ENCODE measurements around the gene HLTF. TPM values are rescaled to one million over a fixed set of nuclear protein-coding genes. Genes with fewer than 3 reads are reported as not detected.

Gene HLTF
- total and polyA plus RNA-seq, 2 donors = 11.3 to 28.5 TPM

- 63% methylated on average over 1 of the region's 1 CpG for WGBS
- no peak for DNase-seq (ENCODE audit: low read depth in 6 of 9, low spot score in 9 of 9)
- no peaks in the 10 kb centered on the region for H3K4me1 ChIP-seq (ENCODE audit: control insufficient read depth in 2 of 2, insufficient read depth in 2 of 2, low read length in 2 of 2)
- no peaks in the 10 kb centered on the region for H3K27me3 ChIP-seq (ENCODE audit: control insufficient read depth in 2 of 2, insufficient read depth in 1 of 2, low read length in 1 of 2)
- no peak overlapping the region for H3K27ac ChIP-seq (ENCODE audit: low read depth in 1 of 2, low read length in 1 of 2)
- H3K4me3 ChIP-seq (ENCODE audit: low read length in 2 of 2) = no peak overlapping the region
- H3K9me3 ChIP-seq (ENCODE audit: control insufficient read depth in 2 of 2, insufficient read depth in 1 of 2, low read length in 1 of 2) = no peaks in the 10 kb centered on the region
- peaks cover 0 to 5% of the 10 kb centered on the region in 2 donors for H3K36me3 ChIP-seq (ENCODE audit: control insufficient read depth in 2 of 2, insufficient read depth in 2 of 2, low read length in 1 of 2)
These were observed 68.1 kb downstream of the HLTF start for GRCh38 chr3:149018247-149018646.

DNA sequence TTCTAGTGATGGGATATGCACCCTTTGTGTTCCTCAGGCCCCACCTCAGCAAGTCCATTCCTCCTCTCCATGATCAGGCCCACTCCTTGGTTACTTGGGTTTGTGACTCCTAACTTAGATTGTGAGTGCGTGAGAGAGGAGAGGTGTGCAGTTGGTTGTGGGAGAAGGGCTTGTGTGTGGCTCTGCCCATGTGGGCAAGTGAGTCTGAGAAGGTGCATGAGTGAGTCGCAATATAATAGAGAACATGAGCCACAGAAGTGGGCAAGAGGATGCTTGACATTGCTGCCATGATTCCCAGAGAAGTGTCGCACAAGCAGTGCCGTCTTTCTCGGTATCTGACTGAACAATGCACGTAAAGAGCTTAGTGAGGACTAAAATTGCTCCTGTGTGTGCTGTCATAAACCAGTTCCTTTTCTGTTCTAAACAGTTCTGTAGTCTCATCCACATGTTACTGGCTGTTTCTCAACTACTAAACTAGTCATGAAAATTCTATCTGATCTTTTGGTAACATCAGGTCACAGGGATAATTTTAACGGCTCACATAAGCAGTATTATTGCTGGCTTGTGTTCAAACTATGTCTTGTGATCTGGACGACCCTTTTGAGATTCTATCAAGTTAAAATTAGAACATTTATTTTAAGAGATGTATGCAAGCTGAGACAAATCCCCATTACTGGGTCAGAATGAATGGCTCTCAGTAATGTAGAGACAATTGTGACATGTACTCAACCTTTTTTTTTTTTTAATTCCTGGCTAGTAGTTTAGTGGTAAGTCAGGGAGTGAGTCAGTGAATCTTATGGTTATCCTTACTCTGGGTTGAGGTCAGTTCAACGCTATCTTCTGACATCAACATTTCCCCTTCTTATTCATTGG lies 69.4 kb downstream of the HLTF start:
- Histone ChIP-seq H3K27me3 (ENCODE audit: control insufficient read depth in 2 of 2, insufficient read depth in 1 of 2, low read length in 1 of 2) (no peaks in the 10 kb centered on the region), H3K4me3 (ENCODE audit: low read length in 2 of 2) (no peak overlapping the region), H3K4me1 (ENCODE audit: control insufficient read depth in 2 of 2, insufficient read depth in 2 of 2, low read length in 2 of 2) (no peaks in the 10 kb centered on the region), H3K9me3 (ENCODE audit: control insufficient read depth in 2 of 2, insufficient read depth in 1 of 2, low read length in 1 of 2) (no peaks in the 10 kb centered on the region), H3K36me3 (ENCODE audit: control insufficient read depth in 2 of 2, insufficient read depth in 2 of 2, low read length in 1 of 2) (peaks cover 0 to 5% of the 10 kb centered on the region in 2 donors), H3K27ac (ENCODE audit: low read depth in 1 of 2, low read length in 1 of 2) (no peak overlapping the region)
- DNase-seq (ENCODE audit: low read depth in 6 of 9, low spot score in 9 of 9) = no peak
- WGBS = 95% methylated on average over 9 of the region's 9 CpGs

GRCh38 chr3:149016242-149016641 lies 70.1 kb downstream of the HLTF start:
- no peaks in the 10 kb centered on the region for H3K9me3 ChIP-seq (ENCODE audit: control insufficient read depth in 2 of 2, insufficient read depth in 1 of 2, low read length in 1 of 2)
- no peak for DNase-seq (ENCODE audit: low read depth in 6 of 9, low spot score in 9 of 9)
- H3K27me3 ChIP-seq (ENCODE audit: control insufficient read depth in 2 of 2, insufficient read depth in 1 of 2, low read length in 1 of 2) = no peaks in the 10 kb centered on the region
- H3K4me3 ChIP-seq (ENCODE audit: low read length in 2 of 2) = no peak overlapping the region
- peaks cover 0 to 5% of the 10 kb centered on the region in 2 donors for H3K36me3 ChIP-seq (ENCODE audit: control insufficient read depth in 2 of 2, insufficient read depth in 2 of 2, low read length in 1 of 2)
- 95% methylated on average over 2 of the region's 2 CpGs for WGBS
- no peaks in the 10 kb centered on the region for H3K4me1 ChIP-seq (ENCODE audit: control insufficient read depth in 2 of 2, insufficient read depth in 2 of 2, low read length in 2 of 2)
- no peak overlapping the region for H3K27ac ChIP-seq (ENCODE audit: low read depth in 1 of 2, low read length in 1 of 2)

GRCh38 chr3:149015393-149015792 lies 70.9 kb downstream of the HLTF start:
- no peaks in the 10 kb centered on the region for H3K9me3 ChIP-seq (ENCODE audit: control insufficient read depth in 2 of 2, insufficient read depth in 1 of 2, low read length in 1 of 2)
- peaks cover 0 to 9% of the 10 kb centered on the region in 2 donors for H3K36me3 ChIP-seq (ENCODE audit: control insufficient read depth in 2 of 2, insufficient read depth in 2 of 2, low read length in 1 of 2)
- no peaks in the 10 kb centered on the region for H3K4me1 ChIP-seq (ENCODE audit: control insufficient read depth in 2 of 2, insufficient read depth in 2 of 2, low read length in 2 of 2)
- no peaks in the 10 kb centered on the region for H3K27me3 ChIP-seq (ENCODE audit: control insufficient read depth in 2 of 2, insufficient read depth in 1 of 2, low read length in 1 of 2)
- DNase-seq (ENCODE audit: low read depth in 6 of 9, low spot score in 9 of 9) = no peak
- H3K4me3 ChIP-seq (ENCODE audit: low read length in 2 of 2) = no peak overlapping the region
- WGBS = 97% methylated on average over 3 of the region's 3 CpGs
- H3K27ac ChIP-seq (ENCODE audit: low read depth in 1 of 2, low read length in 1 of 2) = no peak overlapping the region

GRCh38 chr3:149013726-149014125 lies 72.6 kb downstream of the HLTF start:
- H3K4me1 ChIP-seq (ENCODE audit: control insufficient read depth in 2 of 2, insufficient read depth in 2 of 2, low read length in 2 of 2) = peaks cover 0 to 2% of the 10 kb centered on the region in 2 donors

DNA sequence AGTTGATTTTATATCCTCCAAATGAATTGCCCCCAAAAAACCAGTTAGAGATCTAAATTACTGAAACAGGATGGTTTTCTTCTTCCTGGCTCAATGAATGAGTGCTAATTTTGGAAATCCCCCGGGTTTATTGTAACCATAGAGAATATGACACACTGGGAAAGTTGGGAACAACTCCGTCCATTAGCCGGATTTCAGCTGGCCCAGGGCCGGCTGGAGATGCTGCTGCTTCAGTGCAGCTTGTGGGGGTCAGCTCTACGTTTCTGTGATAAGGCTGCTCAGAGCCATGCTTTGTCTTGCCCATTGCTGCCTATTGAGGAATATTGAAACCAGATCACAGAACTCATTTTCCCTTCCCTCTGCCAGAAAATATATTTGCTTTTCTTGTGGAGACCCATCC lies 74.7 kb downstream of the HLTF start:
- Histone ChIP-seq H3K4me1 (ENCODE audit: control insufficient read depth in 2 of 2, insufficient read depth in 2 of 2, low read length in 2 of 2) (peaks cover 0 to 2% of the 10 kb centered on the region in 2 donors), H3K4me3 (ENCODE audit: low read length in 2 of 2) (no peak overlapping the region), H3K9me3 (ENCODE audit: control insufficient read depth in 2 of 2, insufficient read depth in 1 of 2, low read length in 1 of 2) (no peaks in the 10 kb centered on the region), H3K27ac (ENCODE audit: low read depth in 1 of 2, low read length in 1 of 2) (no peak overlapping the region), H3K27me3 (ENCODE audit: control insufficient read depth in 2 of 2, insufficient read depth in 1 of 2, low read length in 1 of 2) (no peaks in the 10 kb centered on the region), H3K36me3 (ENCODE audit: control insufficient read depth in 2 of 2, insufficient read depth in 2 of 2, low read length in 1 of 2) (peaks cover 0 to 20% of the 10 kb centered on the region in 2 donors)
- no peak for DNase-seq (ENCODE audit: low read depth in 6 of 9, low spot score in 9 of 9)
- WGBS = 95% methylated on average over 5 of the region's 5 CpGs

More at GRCh38 chr3:149013726-149014125, 72.6 kb downstream of the HLTF start:
- Histone ChIP-seq H3K4me3 (ENCODE audit: low read length in 2 of 2) (no peak overlapping the region), H3K9me3 (ENCODE audit: control insufficient read depth in 2 of 2, insufficient read depth in 1 of 2, low read length in 1 of 2) (no peaks in the 10 kb centered on the region), H3K36me3 (ENCODE audit: control insufficient read depth in 2 of 2, insufficient read depth in 2 of 2, low read length in 1 of 2) (peaks cover 0 to 14% of the 10 kb centered on the region in 2 donors), H3K27me3 (ENCODE audit: control insufficient read depth in 2 of 2, insufficient read depth in 1 of 2, low read length in 1 of 2) (no peaks in the 10 kb centered on the region), H3K27ac (ENCODE audit: low read depth in 1 of 2, low read length in 1 of 2) (no peak overlapping the region)
- 97% methylated on average over 6 of the region's 6 CpGs for WGBS
- DNase-seq (ENCODE audit: low read depth in 6 of 9, low spot score in 9 of 9) = no peak

DNA sequence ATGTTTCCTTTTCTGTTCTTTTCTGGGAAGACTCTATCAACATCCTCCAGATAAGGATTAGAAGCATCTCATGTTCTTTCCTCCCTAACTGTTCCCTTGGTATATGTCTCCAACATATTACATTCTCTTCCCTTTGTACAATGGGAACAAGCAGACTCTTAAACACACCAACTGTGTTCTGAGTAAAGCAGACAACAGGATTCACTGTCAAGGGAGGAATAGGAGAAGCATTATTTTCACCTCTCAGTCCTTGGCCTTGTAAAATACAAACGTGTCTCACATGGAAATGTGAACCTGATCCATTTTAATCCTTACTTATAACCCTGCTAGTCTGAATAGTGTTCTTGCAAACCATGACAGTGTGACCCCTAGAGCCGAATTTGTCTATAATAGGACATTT lies 75.4 kb downstream of the HLTF start:
- peaks cover 0 to 2% of the 10 kb centered on the region in 2 donors for H3K4me1 ChIP-seq (ENCODE audit: control insufficient read depth in 2 of 2, insufficient read depth in 2 of 2, low read length in 2 of 2)
- H3K4me3 ChIP-seq (ENCODE audit: low read length in 2 of 2) = no peak overlapping the region
- no peak for DNase-seq (ENCODE audit: low read depth in 6 of 9, low spot score in 9 of 9)
- H3K9me3 ChIP-seq (ENCODE audit: control insufficient read depth in 2 of 2, insufficient read depth in 1 of 2, low read length in 1 of 2) = no peaks in the 10 kb centered on the region
- 90% methylated on average over 2 of the region's 2 CpGs for WGBS
- H3K27ac ChIP-seq (ENCODE audit: low read depth in 1 of 2, low read length in 1 of 2) = no peak overlapping the region
- H3K27me3 ChIP-seq (ENCODE audit: control insufficient read depth in 2 of 2, insufficient read depth in 1 of 2, low read length in 1 of 2) = no peaks in the 10 kb centered on the region
- peaks cover 0 to 16% of the 10 kb centered on the region in 2 donors for H3K36me3 ChIP-seq (ENCODE audit: control insufficient read depth in 2 of 2, insufficient read depth in 2 of 2, low read length in 1 of 2)

- Histone ChIP-seq H3K36me3 (ENCODE audit: control insufficient read depth in 2 of 2, insufficient read depth in 2 of 2, low read length in 1 of 2) (peaks cover 0 to 16% of the 10 kb centered on the region in 2 donors), H3K4me3 (ENCODE audit: low read length in 2 of 2) (no peak overlapping the region), H3K4me1 (ENCODE audit: control insufficient read depth in 2 of 2, insufficient read depth in 2 of 2, low read length in 2 of 2) (peaks cover 0 to 2% of the 10 kb centered on the region in 2 donors), H3K9me3 (ENCODE audit: control insufficient read depth in 2 of 2, insufficient read depth in 1 of 2, low read length in 1 of 2) (no peaks in the 10 kb centered on the region), H3K27ac (ENCODE audit: low read depth in 1 of 2, low read length in 1 of 2) (no peak overlapping the region), H3K27me3 (ENCODE audit: control insufficient read depth in 2 of 2, insufficient read depth in 1 of 2, low read length in 1 of 2) (no peaks in the 10 kb centered on the region)
- no peak for DNase-seq (ENCODE audit: low read depth in 6 of 9, low spot score in 9 of 9)
- WGBS = 95% methylated on average over 6 of the region's 6 CpGs
These were observed 75.8 kb downstream of the HLTF start for GRCh38 chr3:149010504-149010951.

- no peak overlapping the region for H3K4me3 ChIP-seq (ENCODE audit: low read length in 2 of 2)
- peaks cover 0 to 16% of the 10 kb centered on the region in 2 donors for H3K36me3 ChIP-seq (ENCODE audit: control insufficient read depth in 2 of 2, insufficient read depth in 2 of 2, low read length in 1 of 2)
- peaks cover 0 to 2% of the 10 kb centered on the region in 2 donors for H3K4me1 ChIP-seq (ENCODE audit: control insufficient read depth in 2 of 2, insufficient read depth in 2 of 2, low read length in 2 of 2)
- no peak overlapping the region for H3K27ac ChIP-seq (ENCODE audit: low read depth in 1 of 2, low read length in 1 of 2)
- 96% methylated on average over 2 of the region's 2 CpGs for WGBS
- DNase-seq (ENCODE audit: low read depth in 6 of 9, low spot score in 9 of 9) = no peak
- no peaks in the 10 kb centered on the region for H3K9me3 ChIP-seq (ENCODE audit: control insufficient read depth in 2 of 2, insufficient read depth in 1 of 2, low read length in 1 of 2)
- H3K27me3 ChIP-seq (ENCODE audit: control insufficient read depth in 2 of 2, insufficient read depth in 1 of 2, low read length in 1 of 2) = no peaks in the 10 kb centered on the region
These were observed 76.6 kb downstream of the HLTF start for GRCh38 chr3:149009732-149010131.
